Mesenchymal stem cell (in vitro differentiated cells and primary cell): ENCODE data around the gene CDKN3.

Experiments used
- DNase-seq: peaks from one replicate; pipeline ENCODE4 v3.0.0-alpha.2; 2013
- H2AFZ ChIP-seq: one replicate; pipeline ENCODE4 v1.6.1; 2013; ENCODE audit warnings: low read depth, mild to moderate bottlenecking, control low read depth, inconsistent platforms, low read length, moderate library complexity
- H2AK5ac ChIP-seq: 2 replicates; pipeline ENCODE4 v1.6.1; 2013; ENCODE audit warnings: low read length, moderate library complexity, mild to moderate bottlenecking, inconsistent platforms; ENCODE audit not compliant: severe bottlenecking
- H2BK120ac ChIP-seq: one replicate; pipeline ENCODE4 v1.6.1; 2013; ENCODE audit warnings: low read depth, mild to moderate bottlenecking, inconsistent platforms, low read length, moderate library complexity
- H2BK12ac ChIP-seq, 2 experiments: one replicate each; pipeline ENCODE4 v1.6.1; 2013; ENCODE audit warnings: inconsistent platforms in 2 of 2, low read length in 2 of 2, mild to moderate bottlenecking in 2 of 2, moderate library complexity in 2 of 2, control low read depth in 1 of 2
- H2BK15ac ChIP-seq: one replicate; pipeline ENCODE4 v1.6.1; 2013; ENCODE audit warnings: mild to moderate bottlenecking, low read depth, inconsistent platforms; ENCODE audit not compliant: poor library complexity, severe bottlenecking
- H2BK5ac ChIP-seq: 2 replicates; pipeline ENCODE4 v1.6.1; 2013; ENCODE audit warnings: low read depth, mild to moderate bottlenecking, low read length, control low read depth, inconsistent platforms; ENCODE audit not compliant: poor library complexity, severe bottlenecking
- H3K14ac ChIP-seq, 2 experiments: one replicate each; pipeline ENCODE4 v1.6.1; 2013; ENCODE audit warnings: inconsistent platforms in 2 of 2, low read length in 2 of 2, control low read depth in 1 of 2, mild to moderate bottlenecking in 1 of 2, moderate library complexity in 1 of 2
- H3K18ac ChIP-seq, 2 experiments: one replicate each; pipeline ENCODE4 v1.6.1; 2013; ENCODE audit warnings: inconsistent platforms in 2 of 2, low read length in 2 of 2, control low read depth in 1 of 2, low read depth in 1 of 2, mild to moderate bottlenecking in 1 of 2
- H3K23ac ChIP-seq, 2 experiments: one replicate each; pipeline ENCODE4 v1.6.1; 2013; ENCODE audit warnings: inconsistent platforms in 2 of 2, low read length in 2 of 2, mild to moderate bottlenecking in 2 of 2, moderate library complexity in 2 of 2, control low read depth in 1 of 2
- H3K27ac ChIP-seq: 2 replicates; pipeline ENCODE4 v1.5.1; 2013; ENCODE audit warnings: mild to moderate bottlenecking, moderate library complexity, low read length, control low read depth, inconsistent platforms; ENCODE audit not compliant: poor library complexity, severe bottlenecking
- H3K27me3 ChIP-seq, 2 experiments: 2 replicates each; pipeline versions ENCODE4 v1.6.1 to v1.7.0; 2013; ENCODE audit warnings: low read length in 2 of 2, mild to moderate bottlenecking in 2 of 2, moderate library complexity in 2 of 2, control low read depth in 1 of 2, inconsistent platforms in 1 of 2; ENCODE audit not compliant: control insufficient read depth in 1 of 2, insufficient read depth in 1 of 2
- H3K36me3 ChIP-seq, 2 experiments: 2 replicates each; pipeline versions ENCODE4 v1.6.1 to v1.7.0; 2013; ENCODE audit warnings: low read length in 2 of 2, control low read depth in 1 of 2, inconsistent platforms in 1 of 2, low read depth in 1 of 2, mild to moderate bottlenecking in 1 of 2; ENCODE audit not compliant: insufficient read depth in 2 of 2, control insufficient read depth in 1 of 2
- H3K4ac ChIP-seq, 2 experiments: one replicate each; pipeline ENCODE4 v1.6.1; 2013; ENCODE audit warnings: inconsistent platforms in 2 of 2, low read length in 2 of 2, mild to moderate bottlenecking in 2 of 2, moderate library complexity in 2 of 2, control low read depth in 1 of 2, low read depth in 1 of 2
- H3K4me1 ChIP-seq: 2 replicates; pipeline ENCODE4 v1.6.1; 2013; ENCODE audit warnings: low read depth, low read length, control low read depth; ENCODE audit not compliant: control insufficient read depth, insufficient read depth
- H3K4me2 ChIP-seq: 2 replicates; pipeline ENCODE4 v1.6.1; 2013; ENCODE audit warnings: low read length, mild to moderate bottlenecking, inconsistent platforms; ENCODE audit not compliant: poor library complexity, severe bottlenecking
- H3K4me3 ChIP-seq, 2 experiments: 2 replicates each; pipeline versions ENCODE4 v1.5.1 to v1.7.0; 2013; ENCODE audit warnings: low read length in 2 of 2, mild to moderate bottlenecking in 2 of 2, control low read depth in 1 of 2, low read depth in 1 of 2; ENCODE audit not compliant: insufficient read depth in 1 of 2
- H3K79me1 ChIP-seq: replicated peaks from 2 replicates; pipeline ENCODE4 v1.6.1; 2013; ENCODE audit warnings: mild to moderate bottlenecking, control low read depth, low read length, inconsistent platforms; ENCODE audit not compliant: poor library complexity, severe bottlenecking
- H3K9ac ChIP-seq: 2 replicates; pipeline ENCODE4 v1.7.0; 2013; ENCODE audit warnings: mild to moderate bottlenecking, low read length, moderate library complexity
- H3K9me3 ChIP-seq: 2 replicates; pipeline ENCODE4 v1.7.0; 2013; ENCODE audit warnings: mild to moderate bottlenecking, low read length; ENCODE audit not compliant: control insufficient read depth
- H4K8ac ChIP-seq: one replicate; pipeline ENCODE4 v1.6.1; 2013; ENCODE audit warnings: inconsistent platforms, mild to moderate bottlenecking, low read length, moderate library complexity
- H4K91ac ChIP-seq: one replicate; pipeline ENCODE4 v1.6.1; 2013; ENCODE audit warnings: mild to moderate bottlenecking, low read length, inconsistent platforms
- WGBS: methylation state at CpG from one replicate; pipeline ENCODE4 v1.1.7; 2013; ENCODE audit warnings: mixed read lengths; 5-methylcytosine and 5-hydroxymethylcytosine counted together

CDKN3 gene

GRCh38 chr14:54354096-54354495 is 42.7 kb upstream of the CDKN3 start:
- no peak overlapping the region for H3K18ac ChIP-seq
- no peak overlapping the region for H3K23ac ChIP-seq
- H2BK12ac ChIP-seq: no peak overlapping the region
- H3K9ac ChIP-seq: no peak overlapping the region
- no peaks in the 10 kb centered on the region for H3K36me3 ChIP-seq
- no peak overlapping the region for H4K8ac ChIP-seq
- no peak for DNase-seq
- H3K27me3 ChIP-seq: no peaks in the 10 kb centered on the region
- no peak overlapping the region for H4K91ac ChIP-seq
- no peak overlapping the region for H3K4me2 ChIP-seq
- no peak overlapping the region for H2BK5ac ChIP-seq
- H3K27ac ChIP-seq: no peak overlapping the region
- H3K4me1 ChIP-seq: peaks cover 3% of the 10 kb centered on the region
- no peak overlapping the region for H2BK120ac ChIP-seq
- no peak overlapping the region for H2AK5ac ChIP-seq
- H2AFZ ChIP-seq: no peak overlapping the region
- H3K79me1 ChIP-seq: no peaks in the 10 kb centered on the region
- H3K9me3 ChIP-seq: no peaks in the 10 kb centered on the region
- H3K14ac ChIP-seq: no peak overlapping the region
- no peak overlapping the region for H3K4me3 ChIP-seq
- no peak overlapping the region for H3K4ac ChIP-seq
- H2BK15ac ChIP-seq: no peak overlapping the region

- Histone ChIP-seq H2AFZ (no peak overlapping the region), H3K9ac (no peak overlapping the region), H4K91ac (no peak overlapping the region), H2BK15ac (no peak overlapping the region), H3K27ac (no peak overlapping the region), H3K27me3 (no peaks in the 10 kb centered on the region), H3K4ac (no peak overlapping the region), H3K23ac (no peak overlapping the region), H3K4me1 (peaks cover 3% of the 10 kb centered on the region), H2BK120ac (no peak overlapping the region), H3K9me3 (no peaks in the 10 kb centered on the region), H3K14ac (no peak overlapping the region), H3K4me3 (no peak overlapping the region), H3K36me3 (no peaks in the 10 kb centered on the region), H4K8ac (no peak overlapping the region), H3K18ac (no peak overlapping the region), H2AK5ac (no peak overlapping the region), H2BK12ac (no peak overlapping the region), H3K79me1 (no peaks in the 10 kb centered on the region), H2BK5ac (no peak overlapping the region), H3K4me2 (no peak overlapping the region)
- no peak for DNase-seq
Observed at GRCh38 chr14:54354968-54355641, 41.7 kb upstream of the CDKN3 start.

GRCh38 chr14:54355698-54356097 is 41.1 kb upstream of the CDKN3 start:
- H3K4me2 ChIP-seq: no peak overlapping the region
- no peak overlapping the region for H3K14ac ChIP-seq
- no peak overlapping the region for H3K18ac ChIP-seq
- no peak for DNase-seq
- H3K36me3 ChIP-seq: no peaks in the 10 kb centered on the region
- H2AFZ ChIP-seq: no peak overlapping the region
- H2BK12ac ChIP-seq: no peak overlapping the region
- H3K27me3 ChIP-seq: no peaks in the 10 kb centered on the region
- no peak overlapping the region for H3K4ac ChIP-seq
- H3K9ac ChIP-seq: no peak overlapping the region
- H2AK5ac ChIP-seq: no peak overlapping the region
- H3K9me3 ChIP-seq: no peaks in the 10 kb centered on the region
- no peak overlapping the region for H4K8ac ChIP-seq
- no peak overlapping the region for H4K91ac ChIP-seq
- H3K27ac ChIP-seq: no peak overlapping the region
- no peak overlapping the region for H2BK15ac ChIP-seq
- no peak overlapping the region for H3K4me3 ChIP-seq
- no peak overlapping the region for H2BK120ac ChIP-seq
- peaks cover 3% of the 10 kb centered on the region for H3K4me1 ChIP-seq
- H3K79me1 ChIP-seq: no peaks in the 10 kb centered on the region
- WGBS: 80% methylated on average over 1 of the region's 2 CpGs
- H2BK5ac ChIP-seq: no peak overlapping the region
- no peak overlapping the region for H3K23ac ChIP-seq

- Histone ChIP-seq H2BK5ac (no peak overlapping the region), H2AK5ac (no peak overlapping the region), H3K9me3 (no peaks in the 10 kb centered on the region), H3K4me1 (peaks cover 3% of the 10 kb centered on the region), H2BK120ac (no peak overlapping the region), H3K4me3 (no peak overlapping the region), H3K18ac (no peak overlapping the region), H3K4me2 (no peak overlapping the region), H2AFZ (no peak overlapping the region), H3K79me1 (no peaks in the 10 kb centered on the region), H3K9ac (no peak overlapping the region), H4K91ac (no peak overlapping the region), H3K23ac (no peak overlapping the region), H2BK12ac (no peak overlapping the region), H2BK15ac (no peak overlapping the region), H3K36me3 (no peaks in the 10 kb centered on the region), H3K14ac (no peak overlapping the region), H3K4ac (no peak overlapping the region), H3K27ac (no peak overlapping the region), H4K8ac (no peak overlapping the region), H3K27me3 (no peaks in the 10 kb centered on the region)
- DNase-seq: no peak
- WGBS: 63% methylated on average over 3 of the region's 3 CpGs
Observed at GRCh38 chr14:54356172-54356571, 40.6 kb upstream of the CDKN3 start.
